ENCODE measurements around the gene ZNF410. TPM values are rescaled to one million over a fixed set of nuclear protein-coding genes. Genes with fewer than 3 reads are reported as not detected.
"Not testable (repeated sequence)": the region's sequence is repeated elsewhere in the genome, so short reads cannot be mapped to it uniquely, and the experiment has no call there.

Gene ZNF410
- total RNA-seq, 1 donor from 2014 or later: 39.0 TPM

DNA sequence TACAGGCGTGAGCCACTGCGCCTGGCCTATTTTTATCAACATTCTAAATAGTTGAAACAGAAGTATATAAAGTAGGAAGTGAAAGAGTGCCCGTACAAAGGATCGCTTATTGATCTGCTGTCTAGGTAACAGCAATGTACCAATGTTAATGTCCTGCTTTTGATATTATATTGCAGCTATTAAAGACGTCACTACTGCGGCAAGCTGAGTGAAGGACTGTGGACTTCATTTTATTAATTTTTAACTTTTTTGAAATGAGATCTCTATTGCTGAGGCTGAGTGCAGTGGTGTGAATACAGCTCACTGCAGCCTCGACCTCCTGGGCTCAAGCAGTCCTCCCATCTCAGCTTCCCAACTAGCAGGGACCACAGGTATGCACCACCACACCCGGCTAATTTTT, 24.2 kb upstream of the ZNF410 start:
- Mint-ChIP-seq H3K4me1 (ENCODE audit: unreplicated experiment) (no peaks in the 10 kb centered on the region), H3K27ac (ENCODE audit: unreplicated experiment) (no peak overlapping the region), H3K4me3 (ENCODE audit: unreplicated experiment) (no peak overlapping the region), H3K36me3 (ENCODE audit: low read depth, unreplicated experiment) (peaks cover 5% of the 10 kb centered on the region), H3K9me3 (ENCODE audit: unreplicated experiment) (no peaks in the 10 kb centered on the region), H3K27me3 (ENCODE audit: unreplicated experiment) (no peaks in the 10 kb centered on the region)
- DNase-seq (ENCODE audit: low spot score): no peak
- TF ChIP-seq, protein P1, sequence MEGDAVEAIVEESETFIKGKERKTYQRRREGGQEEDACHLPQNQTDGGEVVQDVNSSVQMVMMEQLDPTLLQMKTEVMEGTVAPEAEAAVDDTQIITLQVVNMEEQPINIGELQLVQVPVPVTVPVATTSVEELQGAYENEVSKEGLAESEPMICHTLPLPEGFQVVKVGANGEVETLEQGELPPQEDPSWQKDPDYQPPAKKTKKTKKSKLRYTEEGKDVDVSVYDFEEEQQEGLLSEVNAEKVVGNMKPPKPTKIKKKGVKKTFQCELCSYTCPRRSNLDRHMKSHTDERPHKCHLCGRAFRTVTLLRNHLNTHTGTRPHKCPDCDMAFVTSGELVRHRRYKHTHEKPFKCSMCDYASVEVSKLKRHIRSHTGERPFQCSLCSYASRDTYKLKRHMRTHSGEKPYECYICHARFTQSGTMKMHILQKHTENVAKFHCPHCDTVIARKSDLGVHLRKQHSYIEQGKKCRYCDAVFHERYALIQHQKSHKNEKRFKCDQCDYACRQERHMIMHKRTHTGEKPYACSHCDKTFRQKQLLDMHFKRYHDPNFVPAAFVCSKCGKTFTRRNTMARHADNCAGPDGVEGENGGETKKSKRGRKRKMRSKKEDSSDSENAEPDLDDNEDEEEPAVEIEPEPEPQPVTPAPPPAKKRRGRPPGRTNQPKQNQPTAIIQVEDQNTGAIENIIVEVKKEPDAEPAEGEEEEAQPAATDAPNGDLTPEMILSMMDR (IDR thresholded peaks at IDR 0.05; ENCODE audit: unreplicated experiment): no peak

DNA sequence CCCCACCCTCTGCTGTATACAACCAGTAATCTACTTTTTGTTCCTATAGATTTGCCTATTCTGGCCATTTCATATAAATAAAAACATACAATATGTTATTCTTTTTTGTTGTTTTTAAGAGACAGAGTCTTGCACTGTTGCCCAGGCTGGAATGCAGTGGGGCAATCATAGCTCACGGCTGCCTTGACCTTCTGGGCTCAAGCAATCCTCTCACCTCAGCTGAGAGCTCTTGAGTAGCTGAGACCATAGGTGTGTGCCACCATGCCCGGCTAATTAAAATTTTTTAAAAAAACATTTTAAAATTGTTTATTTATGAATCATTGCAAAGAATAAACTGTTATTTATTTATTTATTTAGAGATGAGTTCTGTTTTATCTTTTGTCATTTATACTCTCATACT, 23.4 kb upstream of the ZNF410 start:
- no peaks in the 10 kb centered on the region for H3K27me3 Mint-ChIP-seq (ENCODE audit: unreplicated experiment)
- H3K4me1 Mint-ChIP-seq (ENCODE audit: unreplicated experiment): no peaks in the 10 kb centered on the region
- TF ChIP-seq, protein P1 (IDR thresholded peaks at IDR 0.05; ENCODE audit: unreplicated experiment): no peak
- H3K27ac Mint-ChIP-seq (ENCODE audit: unreplicated experiment): no peak overlapping the region
- H3K9me3 Mint-ChIP-seq (ENCODE audit: unreplicated experiment): no peaks in the 10 kb centered on the region
- DNase-seq (ENCODE audit: low spot score): no peak
- no peak overlapping the region for H3K4me3 Mint-ChIP-seq (ENCODE audit: unreplicated experiment)
- peaks cover 5% of the 10 kb centered on the region for H3K36me3 Mint-ChIP-seq (ENCODE audit: low read depth, unreplicated experiment)

DNA sequence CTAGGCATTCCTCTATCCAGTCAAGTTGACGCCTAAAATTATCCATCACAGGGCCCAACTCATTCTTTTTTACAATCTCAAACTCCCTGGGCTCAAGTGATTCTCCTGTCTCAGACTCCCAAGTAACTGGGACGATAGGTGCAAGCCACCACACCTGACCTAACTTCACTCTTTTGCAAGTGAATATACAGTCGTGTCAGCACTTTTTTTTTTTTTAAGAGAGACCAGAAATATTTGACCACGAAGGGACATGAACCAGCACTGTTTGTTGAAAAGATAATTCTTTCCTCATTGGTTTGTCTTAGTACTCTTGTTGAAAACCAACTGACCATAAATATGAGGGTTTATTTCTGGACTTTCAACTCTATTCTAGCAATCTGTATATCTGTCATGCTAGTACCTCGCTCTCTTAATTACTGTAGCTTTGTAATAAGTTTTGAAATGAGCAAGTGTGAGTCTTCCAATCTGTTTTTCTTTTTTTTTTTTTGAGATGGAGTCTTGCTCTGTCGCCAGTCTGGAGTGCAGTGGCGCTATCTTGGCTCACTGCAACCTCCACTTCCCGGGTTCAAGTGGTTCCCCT, 21.0 kb upstream of the ZNF410 start:
- Mint-ChIP-seq H3K4me1 (ENCODE audit: unreplicated experiment) (no peaks in the 10 kb centered on the region), H3K36me3 (ENCODE audit: low read depth, unreplicated experiment) (peaks cover 9% of the 10 kb centered on the region), H3K27me3 (ENCODE audit: unreplicated experiment) (no peaks in the 10 kb centered on the region), H3K27ac (ENCODE audit: unreplicated experiment) (no peak overlapping the region), H3K4me3 (ENCODE audit: unreplicated experiment) (no peak overlapping the region), H3K9me3 (ENCODE audit: unreplicated experiment) (no peaks in the 10 kb centered on the region)
- DNase-seq (ENCODE audit: low spot score): no peak
- TF ChIP-seq, protein P1 (IDR thresholded peaks at IDR 0.05; ENCODE audit: unreplicated experiment): no peak

DNA sequence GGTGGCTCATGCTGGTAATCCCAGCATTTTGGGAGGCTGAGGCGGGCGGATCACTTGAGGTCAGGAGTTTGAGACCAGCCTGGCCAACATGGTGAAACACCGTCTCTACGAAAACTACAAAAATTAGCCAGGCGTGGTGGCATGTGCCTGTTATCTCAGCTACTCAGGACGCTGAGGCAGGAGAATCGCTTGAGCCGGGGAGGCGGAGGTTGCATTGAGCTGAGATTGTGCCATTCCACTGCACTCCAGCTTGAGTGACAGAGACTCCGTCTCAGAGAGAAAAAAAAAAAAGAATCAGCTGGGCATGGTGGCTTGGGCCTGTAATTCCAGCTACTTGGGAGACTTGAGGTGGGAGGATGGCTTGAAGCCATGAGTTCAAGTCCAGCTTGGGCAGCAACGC, 16.9 kb upstream of the ZNF410 start:
- not testable (repeated sequence) for H3K36me3 Mint-ChIP-seq (ENCODE audit: low read depth, unreplicated experiment); H3K4me1 Mint-ChIP-seq (ENCODE audit: unreplicated experiment); H3K27ac Mint-ChIP-seq (ENCODE audit: unreplicated experiment); H3K27me3 Mint-ChIP-seq (ENCODE audit: unreplicated experiment); H3K9me3 Mint-ChIP-seq (ENCODE audit: unreplicated experiment); DNase-seq (ENCODE audit: low spot score); H3K4me3 Mint-ChIP-seq (ENCODE audit: unreplicated experiment)

DNA sequence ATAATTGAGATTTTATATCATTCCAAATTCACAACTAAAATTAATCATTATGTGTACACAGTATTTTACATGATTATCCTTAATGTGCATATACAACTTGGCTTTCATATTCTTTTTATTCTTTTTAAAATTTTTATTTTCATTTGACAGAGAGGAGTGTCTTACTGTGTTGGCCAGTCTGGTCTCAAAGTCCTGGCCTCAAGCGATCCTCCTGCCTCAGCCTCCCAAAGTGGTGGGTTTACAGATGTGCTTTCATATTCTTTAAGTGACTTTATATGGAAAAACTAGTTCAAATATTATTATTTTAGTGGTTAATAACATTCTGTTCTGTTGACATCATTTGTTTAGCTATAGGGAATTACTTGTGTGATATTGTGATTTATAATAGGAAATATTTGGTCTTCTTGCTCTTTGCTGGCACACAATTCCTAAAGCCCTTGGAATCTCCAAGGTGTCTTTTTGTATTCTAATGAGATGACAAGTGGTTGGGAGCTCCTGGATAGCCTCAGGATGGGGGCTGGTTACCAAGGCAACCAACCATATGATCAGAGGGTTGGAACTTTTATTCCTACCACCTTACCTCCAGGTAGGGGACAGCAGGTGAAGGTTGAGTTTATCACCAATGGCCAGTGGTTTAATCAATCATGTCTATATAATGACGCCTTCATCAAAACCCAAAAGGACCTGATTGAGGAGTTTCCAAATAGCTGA, 16.0 kb upstream of the ZNF410 start:
- Mint-ChIP-seq H3K36me3 (ENCODE audit: low read depth, unreplicated experiment) (peaks cover 4% of the 10 kb centered on the region), H3K9me3 (ENCODE audit: unreplicated experiment) (no peaks in the 10 kb centered on the region), H3K4me1 (ENCODE audit: unreplicated experiment) (no peaks in the 10 kb centered on the region), H3K27ac (ENCODE audit: unreplicated experiment) (no peak overlapping the region), H3K27me3 (ENCODE audit: unreplicated experiment) (no peaks in the 10 kb centered on the region), H3K4me3 (ENCODE audit: unreplicated experiment) (no peak overlapping the region)
- no peak for DNase-seq (ENCODE audit: low spot score)
- TF ChIP-seq, protein P1 (IDR thresholded peaks at IDR 0.05; ENCODE audit: unreplicated experiment): no peak
